NCI-H146 treated with DMSO at 0.1 percent for 48 hours (cell line): ENCODE measurements around the gene DAZ4.
"Not testable (repeated sequence)": the region's sequence is repeated elsewhere in the genome, so short reads cannot be mapped to it uniquely, and the experiment has no call there.

Experiments used
- DNase-seq: peaks from one replicate; lab custom pipeline; 2025; ENCODE audit not compliant: unreplicated experiment; lab: John Stamatoyannopoulos, UW

DAZ4 gene, protein sequence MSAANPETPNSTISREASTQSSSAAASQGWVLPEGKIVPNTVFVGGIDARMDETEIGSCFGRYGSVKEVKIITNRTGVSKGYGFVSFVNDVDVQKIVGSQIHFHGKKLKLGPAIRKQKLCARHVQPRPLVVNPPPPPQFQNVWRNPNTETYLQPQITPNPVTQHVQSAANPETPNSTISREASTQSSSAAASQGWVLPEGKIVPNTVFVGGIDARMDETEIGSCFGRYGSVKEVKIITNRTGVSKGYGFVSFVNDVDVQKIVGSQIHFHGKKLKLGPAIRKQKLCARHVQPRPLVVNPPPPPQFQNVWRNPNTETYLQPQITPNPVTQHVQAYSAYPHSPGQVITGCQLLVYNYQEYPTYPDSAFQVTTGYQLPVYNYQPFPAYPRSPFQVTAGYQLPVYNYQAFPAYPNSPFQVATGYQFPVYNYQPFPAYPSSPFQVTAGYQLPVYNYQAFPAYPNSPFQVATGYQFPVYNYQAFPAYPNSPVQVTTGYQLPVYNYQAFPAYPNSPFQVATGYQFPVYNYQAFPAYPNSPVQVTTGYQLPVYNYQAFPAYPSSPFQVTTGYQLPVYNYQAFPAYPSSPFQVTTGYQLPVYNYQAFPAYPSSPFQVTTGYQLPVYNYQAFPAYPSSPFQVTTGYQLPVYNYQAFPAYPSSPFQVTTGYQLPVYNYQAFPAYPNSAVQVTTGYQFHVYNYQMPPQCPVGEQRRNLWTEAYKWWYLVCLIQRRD

DNA sequence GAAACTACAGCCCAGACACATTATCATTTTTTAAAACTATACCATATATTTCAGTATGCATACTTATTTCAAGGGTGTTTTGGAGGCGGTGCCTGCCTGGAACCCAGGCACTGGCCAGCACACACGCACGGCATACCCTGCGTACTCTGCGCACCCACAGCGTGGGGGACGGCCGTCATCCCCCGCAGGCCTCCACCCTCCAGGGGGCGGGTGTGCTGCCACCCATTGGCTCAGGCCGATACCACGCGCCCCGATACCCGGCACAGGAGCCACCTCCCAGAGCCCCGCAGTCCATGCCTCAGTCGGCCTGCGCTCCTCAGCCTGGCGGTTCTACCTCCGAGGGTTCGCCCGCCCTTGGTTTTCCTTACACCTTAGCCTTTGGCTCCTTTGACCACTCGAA, at the start of gene DAZ4:
TSS of gene DAZ4 (plus strand) at position 301 of the 400 bp plus-strand sequence. CDS start 208 bp downstream, outside the sequence.
- DNase-seq = not testable (repeated sequence)

DNA sequence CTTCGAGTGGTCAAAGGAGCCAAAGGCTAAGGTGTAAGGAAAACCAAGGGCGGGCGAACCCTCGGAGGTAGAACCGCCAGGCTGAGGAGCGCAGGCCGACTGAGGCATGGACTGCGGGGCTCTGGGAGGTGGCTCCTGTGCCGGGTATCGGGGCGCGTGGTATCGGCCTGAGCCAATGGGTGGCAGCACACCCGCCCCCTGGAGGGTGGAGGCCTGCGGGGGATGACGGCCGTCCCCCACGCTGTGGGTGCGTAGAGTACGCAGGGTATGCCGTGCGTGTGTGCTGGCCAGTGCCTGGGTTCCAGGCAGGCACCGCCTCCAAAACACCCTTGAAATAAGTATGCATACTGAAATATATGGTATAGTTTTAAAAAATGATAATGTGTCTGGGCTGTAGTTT, 20.4 kb upstream of the DAZ4 start, which contains the start of gene DAZ3:
TSS of gene DAZ3 (minus strand) at position 101 of the 400 bp plus-strand sequence. CDS start 208 bp downstream, outside the sequence.
- DNase-seq = not testable (repeated sequence)

DNA sequence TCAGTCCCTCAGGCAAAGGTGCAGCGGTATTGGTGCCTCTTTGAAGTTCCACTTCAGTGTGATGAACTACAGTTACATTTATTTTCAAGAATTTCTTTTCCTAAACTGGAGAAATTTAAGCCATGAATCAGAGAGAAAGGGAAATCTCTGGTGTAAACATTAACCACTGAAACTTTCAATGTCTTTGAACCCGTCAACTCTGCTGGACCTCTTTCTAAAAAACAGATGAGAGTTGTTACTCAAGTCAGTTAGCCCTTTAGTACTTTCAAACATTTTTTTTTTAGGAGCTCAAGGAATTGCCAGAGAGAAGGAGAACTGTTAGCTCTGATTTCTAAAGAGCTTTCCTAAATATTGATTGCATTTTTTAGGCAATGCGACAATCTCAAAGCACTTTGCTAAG, 11.9 kb upstream of the DAZ4 start:
- not testable (repeated sequence) for DNase-seq

DNA sequence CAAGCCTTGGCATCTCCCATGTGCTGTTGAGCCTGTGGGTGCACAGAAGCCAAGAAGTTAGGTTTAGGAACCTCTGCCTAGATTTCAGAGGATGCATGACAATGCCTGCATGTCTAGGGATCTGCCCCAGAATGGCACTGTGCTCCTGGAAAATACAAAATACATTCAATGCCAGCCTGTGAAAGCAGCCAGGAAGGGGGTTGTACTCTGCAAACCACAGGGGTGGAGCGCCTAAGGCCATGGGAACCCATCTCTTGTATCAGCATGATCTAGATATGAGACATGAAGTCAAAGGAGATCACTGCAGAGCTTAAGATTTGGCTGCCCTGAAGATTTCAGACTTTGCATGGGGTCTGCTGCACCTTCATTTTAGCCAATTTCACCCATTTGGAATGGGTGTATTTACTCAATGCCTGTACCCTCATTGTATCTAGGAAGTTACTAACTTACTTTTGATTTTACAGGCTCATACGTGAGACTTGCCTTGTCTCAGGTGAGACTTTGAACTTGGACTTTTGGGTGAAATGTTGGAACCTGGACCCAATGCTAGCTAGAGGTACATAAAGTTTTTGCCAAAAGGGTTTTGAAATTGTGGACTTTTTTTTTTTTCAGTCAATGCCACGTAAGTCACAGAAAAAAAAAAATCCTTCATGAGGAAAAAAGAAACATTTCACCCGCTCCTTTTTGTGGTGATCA, 9.4 kb upstream of the DAZ4 start:
- not testable (repeated sequence) for DNase-seq

DNA sequence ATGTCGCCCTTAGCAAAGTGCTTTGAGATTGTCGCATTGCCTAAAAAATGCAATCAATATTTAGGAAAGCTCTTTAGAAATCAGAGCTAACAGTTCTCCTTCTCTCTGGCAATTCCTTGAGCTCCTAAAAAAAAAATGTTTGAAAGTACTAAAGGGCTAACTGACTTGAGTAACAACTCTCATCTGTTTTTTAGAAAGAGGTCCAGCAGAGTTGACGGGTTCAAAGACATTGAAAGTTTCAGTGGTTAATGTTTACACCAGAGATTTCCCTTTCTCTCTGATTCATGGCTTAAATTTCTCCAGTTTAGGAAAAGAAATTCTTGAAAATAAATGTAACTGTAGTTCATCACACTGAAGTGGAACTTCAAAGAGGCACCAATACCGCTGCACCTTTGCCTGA, 8.7 kb upstream of the DAZ4 start:
- DNase-seq = not testable (repeated sequence)
